Stimulated activated CD8-positive, alpha-beta memory T cell treated with anti-CD3 and anti-CD28 coated beads, Interleukin-12 subunit alpha, Interleukin-12 subunit beta, amount 100 ng/mL, for 1 hour (primary cell): ENCODE measurements around the gene SAMD4B.
"Not testable (repeated sequence)": the region's sequence is repeated elsewhere in the genome, so short reads cannot be mapped to it uniquely, and the experiment has no call there.

Experiments used
- DNase-seq: peaks from one replicate; pipeline ENCODE4 v3.0.0-alpha.2; 2020; ENCODE audit warnings: low read depth

Gene SAMD4B

GRCh38 chr19:39336483-39336882 is 5.7 kb upstream of the SAMD4B start:
- no peak for DNase-seq

- DNase-seq: no peak
Observed at GRCh38 chr19:39339674-39340073, 2.5 kb upstream of the SAMD4B start.

GRCh38 chr19:39340156-39340555 is 2.1 kb upstream of the SAMD4B start:
- not testable (repeated sequence) for DNase-seq

GRCh38 chr19:39341129-39341718 is 997 bp upstream of the SAMD4B start:
- DNase-seq: no peak

- no peak for DNase-seq
Observed at GRCh38 chr19:39342647-39343305, 555 bp downstream of the SAMD4B start.

GRCh38 chr19:39345956-39346355 is 3.7 kb downstream of the SAMD4B start:
- no peak for DNase-seq

GRCh38 chr19:39347332-39348164 is 5.3 kb downstream of the SAMD4B start:
- no peak for DNase-seq

- DNase-seq: no peak
Observed at GRCh38 chr19:39349326-39349725, 7.1 kb downstream of the SAMD4B start.

GRCh38 chr19:39350156-39350555 is 7.9 kb downstream of the SAMD4B start:
- DNase-seq: no peak

GRCh38 chr19:39351537-39352064 is 9.4 kb downstream of the SAMD4B start:
- DNase-seq: no peak

- DNase-seq: no peak
Observed at GRCh38 chr19:39352381-39353255, 10.4 kb downstream of the SAMD4B start.

GRCh38 chr19:39355253-39355652 is 13.0 kb downstream of the SAMD4B start:
- no peak for DNase-seq

GRCh38 chr19:39356073-39356472 is 13.9 kb downstream of the SAMD4B start:
- DNase-seq: no peak

GRCh38 chr19:39356647-39357046 is 14.4 kb downstream of the SAMD4B start:
- no peak for DNase-seq

- no peak for DNase-seq
Observed at GRCh38 chr19:39359026-39359425, 16.8 kb downstream of the SAMD4B start.

GRCh38 chr19:39360599-39360998 is 18.4 kb downstream of the SAMD4B start:
- DNase-seq: no peak

- DNase-seq: no peak
Observed at GRCh38 chr19:39362682-39363657, 20.7 kb downstream of the SAMD4B start.

- DNase-seq: no peak
Observed at GRCh38 chr19:39363901-39364457, 21.8 kb downstream of the SAMD4B start.

- DNase-seq: no peak
Observed at GRCh38 chr19:39365531-39365930, 23.3 kb downstream of the SAMD4B start.

- no peak for DNase-seq
Observed at GRCh38 chr19:39369200-39369599, 27.0 kb downstream of the SAMD4B start.
